Loucy (cell line): ENCODE data around the gene ADGRD2.

ENCODE experiments used
- H2AFZ ChIP-seq: fragments of 200-600 bp; sonication (generic); 2 replicates; pipeline ENCODE4 v1.6.0; 2016; ENCODE audit warnings: antibody characterized with exemption, mild to moderate bottlenecking, low read length, moderate library complexity
- H3F3A ChIP-seq: fragments of 200-600 bp; 2 replicates; pipeline ENCODE4 v1.6.0; 2016; ENCODE audit warnings: antibody characterized with exemption, low read depth, mild to moderate bottlenecking
- H3K27me3 ChIP-seq: fragments of 200-600 bp; sonication (generic); 2 replicates; pipeline ENCODE4 v1.6.1; 2014; ENCODE audit warnings: low read length, mild to moderate bottlenecking; ENCODE audit not compliant: insufficient read depth, poor library complexity, severe bottlenecking
- H3K36me3 ChIP-seq: fragments of 200-600 bp; sonication (generic); 2 replicates; pipeline ENCODE4 v1.6.1; 2016; ENCODE audit warnings: low read length; ENCODE audit not compliant: insufficient read depth
- H3K4me1 ChIP-seq: fragments of 200-600 bp; sonication (generic); 2 replicates; pipeline ENCODE4 v1.5.1; 2014; ENCODE audit warnings: low read length, mild to moderate bottlenecking; ENCODE audit not compliant: insufficient read depth, poor library complexity, severe bottlenecking
- H3K4me2 ChIP-seq: fragments of 200-600 bp; sonication (generic); 2 replicates; pipeline ENCODE4 v1.6.0; 2014; ENCODE audit warnings: antibody characterized with exemption, low read length, low read depth, mild to moderate bottlenecking; ENCODE audit not compliant: poor library complexity, severe bottlenecking
- H3K4me3 ChIP-seq: fragments of 200-600 bp; sonication (generic); 2 replicates; pipeline ENCODE4 v1.5.1; 2014; ENCODE audit warnings: low read length, mild to moderate bottlenecking, mixed read lengths; ENCODE audit not compliant: poor library complexity, severe bottlenecking
- H3K79me2 ChIP-seq: fragments of 200-600 bp; sonication (generic); 2 replicates; pipeline ENCODE4 v1.6.1; 2014; ENCODE audit warnings: low read length; ENCODE audit not compliant: insufficient read depth
- H3K9ac ChIP-seq: fragments of 200-600 bp; sonication (generic); 2 replicates; pipeline ENCODE4 v1.6.0; 2014; ENCODE audit warnings: mild to moderate bottlenecking, low read depth, low read length, moderate library complexity; ENCODE audit not compliant: poor library complexity, severe bottlenecking
- H3K9me2 ChIP-seq: fragments of 200-600 bp; sonication (generic); replicated peaks from 2 replicates; pipeline ENCODE4 v1.6.1; 2016; ENCODE audit warnings: low read depth, low read length, mixed read lengths
- H3K9me3 ChIP-seq: fragments of 200-600 bp; sonication (generic); 2 replicates; pipeline ENCODE4 v1.6.1; 2014; ENCODE audit warnings: mild to moderate bottlenecking, antibody characterized with exemption, low read length, low read depth; ENCODE audit not compliant: insufficient read depth
- H4K20me1 ChIP-seq: fragments of 200-600 bp; sonication (generic); 2 replicates; pipeline ENCODE4 v1.6.0; 2014; ENCODE audit warnings: antibody characterized with exemption, low read length, mild to moderate bottlenecking; ENCODE audit not compliant: insufficient read depth, poor library complexity, severe bottlenecking
- EZH2phosphoT487 ChIP-seq: fragments of 200-600 bp; IDR thresholded peaks from 2 replicates; pipeline ENCODE4 v1.6.1; 2018; ENCODE audit warnings: antibody characterized with exemption, mild to moderate bottlenecking, moderate library complexity, borderline replicate concordance
- TF ChIP-seq, protein P1 (sequence below): fragments of 200-600 bp; sonication (generic); conservative IDR thresholded peaks from 2 replicates; pipeline ENCODE4 v1.5.1; 2014; ENCODE audit warnings: mild to moderate bottlenecking, antibody characterized with exemption, low read length

Gene ADGRD2

DNA sequence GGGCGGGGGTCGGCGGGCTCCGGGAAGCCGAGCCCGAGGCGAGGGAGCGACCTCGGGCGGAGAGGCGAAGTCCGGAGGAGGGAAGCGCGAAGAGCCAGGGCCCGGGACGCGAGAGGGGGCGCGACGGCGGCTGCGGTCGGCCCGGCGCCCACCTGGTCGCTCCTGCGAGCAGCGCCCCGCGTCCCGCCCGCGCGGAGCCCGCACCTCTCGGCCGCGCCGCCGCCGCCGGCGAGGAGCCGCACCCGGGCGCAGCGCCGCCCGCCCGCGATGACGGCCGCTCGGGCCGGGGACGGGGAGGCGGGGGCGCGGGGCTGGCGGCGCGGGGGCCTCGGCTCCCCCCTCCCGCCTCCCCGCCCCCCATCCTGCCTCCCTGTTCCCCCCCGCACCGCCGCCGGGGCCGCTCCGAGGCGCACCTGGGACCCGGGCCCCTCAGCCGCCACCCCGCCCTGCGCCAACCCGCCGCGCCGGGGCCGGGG is 54.3 kb downstream of the ADGRD2 start:
- Histone ChIP-seq H3K4me3 (no peak overlapping the region), H4K20me1 (no peaks in the 10 kb centered on the region), H3K9ac (no peak overlapping the region), H3F3A (no peaks in the 10 kb centered on the region), H3K36me3 (no peaks in the 10 kb centered on the region), H3K79me2 (no peaks in the 10 kb centered on the region), H2AFZ (no peak overlapping the region), H3K9me3 (no peaks in the 10 kb centered on the region), H3K27me3 (no peaks in the 10 kb centered on the region), H3K4me2 (no peak overlapping the region), H3K9me2 (no peaks in the 10 kb centered on the region), H3K4me1 (no peaks in the 10 kb centered on the region)
- TF ChIP-seq EZH2phosphoT487, result no peak
- TF ChIP-seq, protein P1, sequence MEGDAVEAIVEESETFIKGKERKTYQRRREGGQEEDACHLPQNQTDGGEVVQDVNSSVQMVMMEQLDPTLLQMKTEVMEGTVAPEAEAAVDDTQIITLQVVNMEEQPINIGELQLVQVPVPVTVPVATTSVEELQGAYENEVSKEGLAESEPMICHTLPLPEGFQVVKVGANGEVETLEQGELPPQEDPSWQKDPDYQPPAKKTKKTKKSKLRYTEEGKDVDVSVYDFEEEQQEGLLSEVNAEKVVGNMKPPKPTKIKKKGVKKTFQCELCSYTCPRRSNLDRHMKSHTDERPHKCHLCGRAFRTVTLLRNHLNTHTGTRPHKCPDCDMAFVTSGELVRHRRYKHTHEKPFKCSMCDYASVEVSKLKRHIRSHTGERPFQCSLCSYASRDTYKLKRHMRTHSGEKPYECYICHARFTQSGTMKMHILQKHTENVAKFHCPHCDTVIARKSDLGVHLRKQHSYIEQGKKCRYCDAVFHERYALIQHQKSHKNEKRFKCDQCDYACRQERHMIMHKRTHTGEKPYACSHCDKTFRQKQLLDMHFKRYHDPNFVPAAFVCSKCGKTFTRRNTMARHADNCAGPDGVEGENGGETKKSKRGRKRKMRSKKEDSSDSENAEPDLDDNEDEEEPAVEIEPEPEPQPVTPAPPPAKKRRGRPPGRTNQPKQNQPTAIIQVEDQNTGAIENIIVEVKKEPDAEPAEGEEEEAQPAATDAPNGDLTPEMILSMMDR, result no peak

DNA sequence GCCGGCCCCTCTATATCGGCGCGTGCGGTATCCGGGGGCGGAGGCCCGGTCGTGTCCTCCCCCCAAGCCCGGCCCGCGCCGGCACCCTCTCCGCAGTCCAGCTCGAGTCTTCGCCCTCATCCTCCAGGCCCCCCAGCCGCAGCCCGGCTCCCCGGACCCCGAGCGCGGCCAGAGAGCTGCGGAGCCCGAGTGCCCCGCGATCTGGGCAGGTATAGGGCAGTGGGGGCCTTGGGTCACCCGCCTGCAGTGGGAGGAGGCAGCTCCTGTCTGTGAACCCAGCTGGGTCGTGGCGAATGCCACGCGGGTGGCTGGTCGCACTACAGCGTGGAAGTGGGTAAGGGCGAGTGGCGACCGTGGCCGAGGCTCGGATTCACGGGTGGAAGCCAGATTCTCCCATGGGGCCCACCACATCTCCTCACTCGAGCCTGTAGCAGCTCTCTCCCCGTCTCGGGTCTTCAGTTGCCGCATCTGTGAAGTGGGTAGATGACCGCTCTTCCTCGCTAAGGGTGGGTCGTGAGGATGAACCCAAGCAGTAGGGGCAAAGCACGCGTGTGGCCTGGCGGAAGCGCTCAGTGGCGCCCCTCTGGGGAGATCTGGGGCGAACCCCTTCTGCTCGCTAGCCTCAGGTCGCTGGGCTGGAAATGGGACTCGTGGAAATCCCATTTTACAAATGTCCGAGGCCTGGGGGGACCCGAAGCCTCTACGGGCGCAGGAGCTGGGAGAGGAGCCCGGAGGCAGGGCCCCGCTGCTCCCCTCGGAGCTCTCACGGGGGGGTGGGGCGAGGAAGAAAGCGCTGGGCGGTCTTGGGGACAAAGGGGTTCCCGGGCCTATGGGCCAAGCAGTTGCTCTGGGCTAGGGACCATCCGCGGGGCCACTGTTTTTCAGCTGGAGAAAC is 55.0 kb downstream of the ADGRD2 start:
- Histone ChIP-seq H4K20me1 (no peaks in the 10 kb centered on the region), H3K9ac (no peak overlapping the region), H3F3A (no peaks in the 10 kb centered on the region), H3K9me2 (no peaks in the 10 kb centered on the region), H3K27me3 (no peaks in the 10 kb centered on the region), H2AFZ (no peak overlapping the region), H3K4me1 (no peaks in the 10 kb centered on the region), H3K36me3 (no peaks in the 10 kb centered on the region), H3K4me3 (no peak overlapping the region), H3K79me2 (no peaks in the 10 kb centered on the region), H3K9me3 (no peaks in the 10 kb centered on the region), H3K4me2 (no peak overlapping the region)
- TF ChIP-seq EZH2phosphoT487, result no peak
- TF ChIP-seq, protein P1, result no peak

DNA sequence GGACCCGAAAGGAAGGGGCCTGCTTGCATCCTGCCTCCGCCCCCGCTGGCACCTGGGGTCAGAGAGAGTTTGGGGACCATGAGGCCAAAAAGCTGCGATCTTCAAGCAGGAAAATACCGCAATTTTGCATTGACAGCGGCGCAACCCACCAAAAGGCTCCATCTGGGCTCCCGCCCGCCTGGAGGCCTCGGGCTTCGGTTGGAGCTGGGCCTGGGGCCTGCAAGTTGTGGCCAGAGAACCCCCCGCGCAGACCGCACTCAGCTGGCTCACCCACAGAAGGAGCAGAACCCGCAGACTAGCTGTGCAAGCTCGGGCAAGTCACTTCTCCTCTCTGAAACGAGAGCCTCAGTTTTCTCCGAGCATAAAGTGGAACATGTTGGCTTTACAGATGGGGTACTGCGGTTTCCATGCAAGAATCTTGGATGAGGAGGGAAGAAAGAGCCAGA is 55.7 kb downstream of the ADGRD2 start:
- H3K36me3 ChIP-seq, result no peaks in the 10 kb centered on the region
- H4K20me1 ChIP-seq, result no peaks in the 10 kb centered on the region
- no peaks in the 10 kb centered on the region for H3K9me2 ChIP-seq
- H3K9ac ChIP-seq, result no peak overlapping the region
- TF ChIP-seq, protein P1, result no peak
- H3K79me2 ChIP-seq, result no peaks in the 10 kb centered on the region
- no peaks in the 10 kb centered on the region for H3K9me3 ChIP-seq
- no peaks in the 10 kb centered on the region for H3F3A ChIP-seq
- H3K27me3 ChIP-seq, result no peaks in the 10 kb centered on the region
- no peaks in the 10 kb centered on the region for H3K4me1 ChIP-seq
- no peak overlapping the region for H3K4me3 ChIP-seq
- H2AFZ ChIP-seq, result no peak overlapping the region
- H3K4me2 ChIP-seq, result no peak overlapping the region
